ENCODE results near the gene ANAPC5.
A peak's percentile ranks its signal among the peaks of the same experiment; 100 is the strongest.

The ANAPC5 gene, protein sequence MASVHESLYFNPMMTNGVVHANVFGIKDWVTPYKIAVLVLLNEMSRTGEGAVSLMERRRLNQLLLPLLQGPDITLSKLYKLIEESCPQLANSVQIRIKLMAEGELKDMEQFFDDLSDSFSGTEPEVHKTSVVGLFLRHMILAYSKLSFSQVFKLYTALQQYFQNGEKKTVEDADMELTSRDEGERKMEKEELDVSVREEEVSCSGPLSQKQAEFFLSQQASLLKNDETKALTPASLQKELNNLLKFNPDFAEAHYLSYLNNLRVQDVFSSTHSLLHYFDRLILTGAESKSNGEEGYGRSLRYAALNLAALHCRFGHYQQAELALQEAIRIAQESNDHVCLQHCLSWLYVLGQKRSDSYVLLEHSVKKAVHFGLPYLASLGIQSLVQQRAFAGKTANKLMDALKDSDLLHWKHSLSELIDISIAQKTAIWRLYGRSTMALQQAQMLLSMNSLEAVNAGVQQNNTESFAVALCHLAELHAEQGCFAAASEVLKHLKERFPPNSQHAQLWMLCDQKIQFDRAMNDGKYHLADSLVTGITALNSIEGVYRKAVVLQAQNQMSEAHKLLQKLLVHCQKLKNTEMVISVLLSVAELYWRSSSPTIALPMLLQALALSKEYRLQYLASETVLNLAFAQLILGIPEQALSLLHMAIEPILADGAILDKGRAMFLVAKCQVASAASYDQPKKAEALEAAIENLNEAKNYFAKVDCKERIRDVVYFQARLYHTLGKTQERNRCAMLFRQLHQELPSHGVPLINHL

DNA sequence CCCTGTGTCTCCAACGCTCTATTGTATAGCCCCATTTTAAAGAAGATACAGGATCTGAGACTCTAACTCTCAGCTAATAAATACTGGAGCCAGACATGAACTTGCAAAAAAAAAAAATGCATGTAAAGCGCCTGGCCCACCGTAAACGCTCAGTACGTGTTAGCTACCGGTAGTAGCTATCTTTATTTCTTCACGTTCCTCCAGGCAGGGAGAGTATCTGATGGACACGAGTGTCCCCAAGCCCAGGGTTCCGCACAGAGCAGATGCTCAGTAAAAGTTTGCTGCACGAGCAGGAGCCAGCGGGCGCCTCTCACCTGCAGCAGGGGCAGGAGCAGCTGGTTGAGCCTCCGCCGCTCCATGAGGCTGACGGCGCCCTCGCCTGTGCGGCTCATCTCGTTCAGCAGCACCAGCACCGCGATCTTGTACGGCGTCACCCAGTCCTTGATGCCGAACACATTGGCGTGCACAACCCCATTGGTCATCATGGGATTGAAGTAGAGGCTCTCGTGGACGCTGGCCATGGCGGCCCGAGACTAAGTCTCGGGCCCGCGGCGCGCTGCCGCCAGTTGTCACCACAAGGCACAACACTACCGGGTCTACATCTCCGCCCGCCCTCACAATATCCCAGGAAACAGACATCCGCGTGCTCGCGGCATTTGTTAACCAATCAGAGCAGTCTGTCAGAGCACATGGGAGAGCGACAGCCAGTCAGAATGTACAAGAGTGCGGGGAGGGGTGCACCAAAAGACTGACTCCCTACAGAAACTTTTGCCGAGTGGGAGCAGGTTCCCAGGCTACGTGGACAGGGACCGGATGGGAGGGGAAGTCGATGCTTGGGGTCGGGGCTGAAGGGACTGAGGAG, at the start of gene ANAPC5:
TSS of gene ANAPC5 (minus strand) at position 592 of the 862 bp plus-strand sequence. CDS start at position 521, 71 bp downstream.
- Histone ChIP-seq H3K27me3 (ENCODE audit: insufficient read depth, poor library complexity, severe bottlenecking) (no peaks in the 10 kb centered on the region), H3K4me1 (ENCODE audit: insufficient read depth, poor library complexity, severe bottlenecking) (no peaks in the 10 kb centered on the region), H3K9me3 (ENCODE audit: severe bottlenecking) (no peaks in the 10 kb centered on the region), H3K4me3 (ENCODE audit: severe bottlenecking) (peak within 1 kb of the TSS; percentile 76), H3K36me3 (ENCODE audit: low read depth) (peaks cover 19% of the 10 kb centered on the region), H3K27ac (ENCODE audit: poor library complexity, severe bottlenecking) (peak within 1 kb of the TSS; percentile 40)
- ATAC-seq (ENCODE audit: low read depth) (peak; percentile 98), DNase-seq (ENCODE audit: low spot score) (peak; percentile 94)
- TF ChIP-seq CTCF (IDR thresholded peaks at IDR 0.05; ENCODE audit: poor library complexity, severe bottlenecking): no peak

GRCh38 chr12:121400332-121401139, 48.3 kb upstream of the ANAPC5 start:
- peak; percentile 59 for DNase-seq (ENCODE audit: low spot score)

GRCh38 chr12:121399391-121400331, 47.5 kb upstream of the ANAPC5 start, which contains the start of gene RNF34:
TSS of gene RNF34 (plus strand) at chr12:121400118. CDS start at chr12:121400213, 95 bp downstream.
- TF ChIP-seq CTCF (IDR thresholded peaks at IDR 0.05; ENCODE audit: poor library complexity, severe bottlenecking): no peak
- Histone ChIP-seq H3K27ac (ENCODE audit: poor library complexity, severe bottlenecking) (peak within 1 kb of the TSS; percentile 67), H3K27me3 (ENCODE audit: insufficient read depth, poor library complexity, severe bottlenecking) (no peaks in the 10 kb centered on the region), H3K4me1 (ENCODE audit: insufficient read depth, poor library complexity, severe bottlenecking) (peaks cover 12% of the 10 kb centered on the region), H3K36me3 (ENCODE audit: low read depth) (peaks cover 28% of the 10 kb centered on the region), H3K9me3 (ENCODE audit: severe bottlenecking) (no peaks in the 10 kb centered on the region), H3K4me3 (ENCODE audit: severe bottlenecking) (peak within 1 kb of the TSS; percentile 76)
- DNase-seq (ENCODE audit: low spot score) (peak; percentile 99), ATAC-seq (ENCODE audit: low read depth) (peak; percentile 92)

More at GRCh38 chr12:121400332-121401139, 48.3 kb upstream of the ANAPC5 start:
- H3K36me3 ChIP-seq (ENCODE audit: low read depth): peaks cover 36% of the 10 kb centered on the region
- peaks cover 12% of the 10 kb centered on the region for H3K4me1 ChIP-seq (ENCODE audit: insufficient read depth, poor library complexity, severe bottlenecking)
- no peak for TF ChIP-seq CTCF (IDR thresholded peaks at IDR 0.05; ENCODE audit: poor library complexity, severe bottlenecking)
- peak overlapping the region; percentile 76 for H3K4me3 ChIP-seq (ENCODE audit: severe bottlenecking)
- no peaks in the 10 kb centered on the region for H3K9me3 ChIP-seq (ENCODE audit: severe bottlenecking)
- peak overlapping the region; percentile 67 for H3K27ac ChIP-seq (ENCODE audit: poor library complexity, severe bottlenecking)
- no peaks in the 10 kb centered on the region for H3K27me3 ChIP-seq (ENCODE audit: insufficient read depth, poor library complexity, severe bottlenecking)
- peak; percentile 41 for ATAC-seq (ENCODE audit: low read depth)

Data from RWPE2 (cell line).